CMK (cell line): ENCODE data around the gene PCNX2.

ENCODE experiments used
- DNase-seq: peaks from one replicate; pipeline ENCODE4 v3.0.0-alpha.2; 2010; ENCODE audit warnings: low read depth

PCNX2 gene

GRCh38 chr1:233256789-233257188, 38.7 kb downstream of the PCNX2 start:
- no peak for DNase-seq

GRCh38 chr1:233256191-233256590, 39.3 kb downstream of the PCNX2 start:
- no peak for DNase-seq

GRCh38 chr1:233255145-233255544, 40.4 kb downstream of the PCNX2 start:
- no peak for DNase-seq

GRCh38 chr1:233253832-233254331, 41.6 kb downstream of the PCNX2 start:
- DNase-seq: no peak

GRCh38 chr1:233253231-233253831, 42.2 kb downstream of the PCNX2 start:
- no peak for DNase-seq

GRCh38 chr1:233252441-233252840, 43.1 kb downstream of the PCNX2 start:
- DNase-seq: no peak

- DNase-seq: no peak
These were observed 44.3 kb downstream of the PCNX2 start for GRCh38 chr1:233251201-233251720.

GRCh38 chr1:233248014-233248413, 47.5 kb downstream of the PCNX2 start:
- DNase-seq: no peak

- no peak for DNase-seq
These were observed 48.6 kb downstream of the PCNX2 start for GRCh38 chr1:233246965-233247364.

- DNase-seq: no peak
These were observed 50.2 kb downstream of the PCNX2 start for GRCh38 chr1:233245191-233245765.

GRCh38 chr1:233244183-233244582, 51.3 kb downstream of the PCNX2 start:
- no peak for DNase-seq

GRCh38 chr1:233242827-233243483, 52.6 kb downstream of the PCNX2 start:
- no peak for DNase-seq

- DNase-seq: no peak
These were observed 53.8 kb downstream of the PCNX2 start for GRCh38 chr1:233241759-233242158.

- DNase-seq: peak; percentile 2
These were observed 54.5 kb downstream of the PCNX2 start for GRCh38 chr1:233240829-233241682.

GRCh38 chr1:233240371-233240770, 55.2 kb downstream of the PCNX2 start:
- DNase-seq: no peak

- no peak for DNase-seq
These were observed 56.6 kb downstream of the PCNX2 start for GRCh38 chr1:233238884-233239431.

- no peak for DNase-seq
These were observed 57.9 kb downstream of the PCNX2 start for GRCh38 chr1:233237647-233238046.

- DNase-seq: no peak
These were observed 62.0 kb downstream of the PCNX2 start for GRCh38 chr1:233233508-233234040.

GRCh38 chr1:233230011-233230410, 65.5 kb downstream of the PCNX2 start:
- DNase-seq: no peak

GRCh38 chr1:233229288-233229687, 66.2 kb downstream of the PCNX2 start:
- DNase-seq: no peak

GRCh38 chr1:233227930-233228465, 67.5 kb downstream of the PCNX2 start:
- DNase-seq: no peak
